HT-29 (cell line): ENCODE data around the gene HNRNPC. TPM values are rescaled to one million over a fixed set of nuclear protein-coding genes. Genes with fewer than 3 reads are reported as not detected.
"Not testable (repeated sequence)": the region's sequence is repeated elsewhere in the genome, so short reads cannot be mapped to it uniquely, and the experiment has no call there.

Experiments
- DNase-seq: peaks from one replicate; pipeline ENCODE4 v3.0.0-alpha.2; 2015; ENCODE audit warnings: low spot score
- total RNA-seq: library from RNA; depleted of rRNA; stranded (reverse); fragments of >200 nt; shearing (Covaris generic); gene quantifications from 2 replicates; pipeline ENCODE4 v1.2.3, GENCODE V29; 2014

Gene HNRNPC
- total RNA-seq, 1 experiment from 2014 or later = 375 TPM

DNA sequence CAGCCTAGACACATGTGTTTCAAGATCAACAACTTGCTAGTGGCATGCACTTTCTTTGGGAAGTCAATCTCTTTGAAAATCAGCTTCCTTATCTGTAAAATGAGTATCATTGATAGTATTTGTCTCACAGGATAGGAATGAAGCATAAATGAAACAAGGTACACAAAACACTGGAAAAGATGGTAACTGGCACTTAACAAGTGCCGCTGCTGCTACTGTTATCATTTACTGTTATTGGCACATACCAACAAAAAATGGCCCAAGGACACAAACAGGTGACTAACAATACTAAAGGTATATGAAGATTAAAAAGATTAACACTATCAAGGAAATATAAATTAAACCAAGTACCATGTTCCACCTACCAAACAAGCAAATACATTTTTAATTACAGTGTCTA lies 20.9 kb downstream of the HNRNPC start:
- no peak for DNase-seq

DNA sequence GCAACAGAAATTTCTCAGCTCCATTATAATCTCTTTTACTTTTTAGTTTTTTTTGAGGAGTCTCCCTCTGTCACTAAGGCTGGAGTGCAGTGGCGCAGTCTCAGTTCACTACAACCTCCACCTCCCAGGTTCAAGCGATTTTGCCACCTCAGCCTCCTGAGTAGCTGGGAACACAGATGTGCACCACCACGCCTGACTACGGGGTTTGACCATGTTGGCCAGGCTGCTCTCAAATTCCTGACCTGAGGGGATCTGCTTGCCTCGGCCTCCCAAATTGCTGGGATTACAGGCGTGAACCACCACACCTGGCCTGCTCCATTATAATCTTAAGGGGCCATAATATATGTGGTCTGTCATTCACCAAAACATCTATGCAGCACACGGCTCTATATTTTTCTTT lies 23.4 kb downstream of the HNRNPC start:
- DNase-seq = no peak

DNA sequence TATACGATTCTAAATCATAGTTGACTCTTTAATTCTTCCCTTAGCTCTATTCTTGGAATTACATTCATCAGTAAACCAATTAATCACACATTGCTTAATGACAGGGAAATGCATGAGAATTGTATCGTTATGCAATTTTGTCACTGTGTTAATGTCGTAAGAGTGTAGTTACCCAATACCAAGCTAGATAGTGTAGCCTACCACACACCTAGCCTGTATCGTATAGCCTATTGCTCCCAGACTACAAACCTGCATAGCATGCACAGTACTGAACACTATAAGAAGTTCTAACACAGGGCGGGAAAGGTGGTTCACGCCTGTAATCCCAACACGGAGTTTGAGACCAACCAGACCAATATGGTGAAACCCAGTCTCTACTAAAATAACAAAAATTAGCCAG lies 24.7 kb downstream of the HNRNPC start:
- no peak for DNase-seq

DNA sequence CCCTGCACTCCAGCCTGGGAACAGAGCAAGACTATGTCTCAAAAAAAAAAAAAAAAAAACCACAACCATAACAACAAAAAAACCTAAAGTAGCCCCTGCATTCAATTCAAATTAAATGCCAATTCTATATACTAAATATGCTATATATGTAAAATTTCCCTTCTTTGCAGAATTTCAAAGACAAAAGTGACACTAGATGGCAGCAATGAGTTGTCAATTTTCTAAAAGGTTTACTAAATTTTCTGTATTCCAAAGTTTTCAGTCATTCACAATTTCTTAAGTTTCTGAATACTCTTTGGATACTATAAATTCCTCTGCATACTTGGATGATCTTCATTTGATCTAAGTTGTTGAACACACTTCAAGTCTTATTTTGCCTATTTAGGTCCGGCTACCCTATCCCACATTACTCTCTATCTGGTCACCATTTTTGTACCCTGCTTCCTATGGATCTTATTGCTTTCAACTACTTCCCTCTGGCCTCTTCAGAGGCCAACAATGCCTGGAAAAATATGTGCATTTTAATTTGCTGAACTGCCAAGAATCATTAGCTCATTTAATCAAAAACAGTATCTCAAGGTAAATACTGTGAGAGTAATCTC lies 27.9 kb downstream of the HNRNPC start:
- DNase-seq = no peak

DNA sequence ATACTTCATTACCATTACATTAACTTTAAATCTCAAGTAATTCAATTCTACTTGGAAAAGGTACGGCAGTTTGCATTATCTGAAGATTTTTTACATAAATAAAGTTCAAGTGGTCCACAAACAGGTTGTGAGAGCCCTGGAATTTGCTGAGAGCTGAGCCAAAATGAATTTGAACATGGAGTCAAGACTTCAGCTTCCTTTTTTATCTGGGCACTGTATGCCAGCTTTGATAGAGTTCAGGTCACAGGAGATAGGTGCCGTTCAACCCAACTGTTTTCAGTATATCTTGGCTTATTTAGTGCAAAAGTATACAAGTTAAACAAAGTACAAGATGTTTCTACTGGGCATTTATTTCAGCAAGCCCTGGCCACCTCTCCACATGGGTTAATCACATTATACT lies 28.8 kb downstream of the HNRNPC start:
- DNase-seq = no peak

DNA sequence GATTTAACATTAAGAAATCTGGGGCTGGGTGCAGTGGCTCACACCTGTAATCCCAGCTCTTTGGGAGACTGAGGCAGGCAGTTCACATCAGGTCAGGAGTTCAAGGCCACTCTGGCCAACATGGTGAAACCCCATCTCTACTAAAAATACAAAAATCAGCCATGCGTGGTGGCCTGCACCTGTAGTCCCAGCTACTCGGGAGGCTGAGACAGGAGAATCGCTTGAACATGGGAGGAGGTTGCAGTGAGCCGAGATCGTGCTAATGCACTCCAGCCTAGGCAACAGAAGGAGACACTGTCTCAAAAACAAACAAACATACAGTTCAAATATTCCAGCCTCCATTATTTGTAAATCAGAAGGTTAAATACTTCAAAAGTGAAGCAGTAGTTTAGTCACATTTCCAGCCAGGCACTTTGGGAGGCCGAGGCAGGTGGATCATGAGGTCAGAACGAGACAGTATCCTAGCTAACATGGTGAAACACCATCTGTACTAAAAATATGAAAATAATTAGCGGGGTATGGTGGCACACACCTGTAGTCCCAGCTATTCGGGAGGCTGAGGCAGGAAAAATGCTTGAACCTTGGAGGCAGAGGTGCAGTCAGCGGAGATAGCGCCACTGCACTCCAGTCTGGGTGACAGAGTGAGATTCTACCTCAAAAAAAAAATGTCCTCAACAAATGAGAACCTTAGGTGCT lies 30.3 kb downstream of the HNRNPC start:
- DNase-seq = no peak

DNA sequence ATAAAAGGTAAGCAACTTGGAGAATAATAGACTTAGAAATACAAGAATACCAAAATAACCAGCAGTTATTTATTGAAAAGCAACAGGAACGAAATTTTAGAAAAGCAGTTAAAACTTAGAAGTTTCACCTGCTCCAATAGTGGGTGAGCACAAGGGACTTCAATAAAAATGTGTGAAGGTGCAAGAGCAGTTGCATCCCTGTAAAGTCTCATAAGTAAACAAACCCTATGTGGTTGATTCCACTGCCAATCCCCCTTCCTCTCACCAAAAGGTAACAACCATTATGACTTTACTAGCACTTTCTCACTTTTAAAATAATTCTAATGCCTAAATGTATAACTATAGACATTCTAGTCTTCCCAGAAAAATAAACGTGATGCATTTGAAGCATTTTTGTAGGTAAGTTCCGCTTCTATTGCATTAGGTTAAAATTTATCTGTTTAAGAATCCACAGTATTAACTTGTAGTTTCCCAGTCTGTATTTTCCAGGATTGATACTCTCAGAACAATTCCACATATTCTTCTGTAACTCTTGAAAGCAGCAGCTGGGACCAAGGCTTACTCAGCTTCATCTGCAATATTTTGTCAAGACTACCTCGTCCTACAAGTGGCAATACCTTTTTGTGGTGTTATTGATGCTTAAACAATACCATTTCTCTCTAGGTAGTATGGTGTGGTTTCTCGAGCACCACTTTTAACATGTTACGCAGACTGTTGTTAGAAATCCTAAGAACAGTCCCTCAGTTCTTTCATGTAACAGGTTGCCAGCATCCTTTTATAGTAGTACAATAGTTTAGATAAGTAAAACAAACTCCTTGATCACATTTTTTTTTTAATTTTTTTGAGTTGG lies 32.1 kb downstream of the HNRNPC start:
- no peak for DNase-seq

DNA sequence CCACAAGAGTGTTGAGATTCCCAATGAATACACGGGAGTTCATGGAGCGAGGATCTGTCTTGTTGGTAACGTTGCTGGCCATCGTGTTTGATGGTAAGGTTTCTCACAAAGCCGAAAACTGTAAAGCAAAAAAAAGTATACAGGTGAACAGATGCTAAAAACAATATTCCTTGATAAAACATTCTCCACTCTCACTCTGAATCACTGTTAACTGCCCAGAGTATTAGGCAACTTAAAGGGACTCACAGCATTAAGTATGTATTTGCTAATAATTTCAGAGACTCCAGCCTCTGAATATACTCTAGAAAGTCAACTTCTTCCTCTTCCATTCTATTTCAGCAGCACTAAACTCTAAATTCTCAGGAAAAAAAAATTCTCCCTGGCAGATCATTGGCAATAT lies 35.1 kb downstream of the HNRNPC start:
- DNase-seq = no peak

DNA sequence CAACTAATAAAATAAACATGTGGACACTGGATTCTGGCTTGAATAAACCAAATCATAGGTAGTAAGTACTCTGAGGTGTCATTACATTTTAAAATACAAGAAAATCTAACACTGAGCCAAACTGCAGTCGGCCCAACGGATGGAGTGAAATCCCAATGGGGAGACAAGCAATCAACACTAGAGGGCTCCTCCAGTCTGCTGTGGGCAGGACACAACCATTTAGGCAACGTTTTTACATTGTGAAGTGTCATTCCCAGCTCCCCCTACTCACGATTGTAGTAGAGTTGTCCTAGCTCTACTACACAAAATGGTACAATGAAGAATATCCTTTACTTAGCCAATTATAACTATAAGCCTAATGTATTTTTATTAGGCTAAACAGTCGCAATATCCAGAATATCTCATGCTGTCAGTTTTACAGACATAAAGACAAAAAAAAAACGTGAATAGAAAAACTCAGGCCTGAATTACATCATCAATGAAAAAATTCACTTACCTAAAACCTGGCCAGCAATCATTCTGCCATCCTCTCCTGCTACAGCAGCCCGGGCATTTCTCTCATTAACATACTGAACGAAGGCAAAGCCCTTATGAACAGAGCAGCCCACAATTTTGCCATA lies 35.7 kb downstream of the HNRNPC start:
- DNase-seq = no peak

DNA sequence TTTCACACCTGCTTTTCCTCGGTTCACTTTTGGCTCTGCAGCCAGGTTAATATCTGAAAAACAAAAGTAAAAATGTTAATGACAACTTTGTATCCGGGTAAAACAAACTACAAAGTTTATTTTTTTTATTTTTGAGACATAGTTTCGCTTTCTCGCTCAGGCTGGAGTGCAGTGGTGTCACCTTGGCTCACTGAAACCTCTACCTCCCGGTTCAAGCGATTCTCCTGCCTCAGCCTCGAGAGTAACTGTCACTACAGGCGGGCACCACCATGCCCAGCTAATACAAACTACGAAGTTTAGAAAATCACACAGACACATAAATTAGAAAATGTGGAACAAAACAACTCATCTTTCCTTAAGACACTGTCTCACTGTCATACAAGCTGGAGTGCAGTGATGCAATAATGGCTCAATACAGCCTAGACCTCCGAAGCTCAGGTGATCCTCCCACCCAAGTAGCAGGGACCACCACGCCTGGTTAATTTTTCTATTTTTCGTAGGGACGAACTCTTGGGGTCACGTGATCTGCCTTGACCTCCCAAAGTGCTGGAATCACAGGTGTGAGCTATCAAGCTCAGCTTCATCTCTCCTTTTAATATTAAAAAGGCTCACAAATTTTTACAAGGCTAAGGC lies 38.1 kb downstream of the HNRNPC start:
- DNase-seq = no peak

DNA sequence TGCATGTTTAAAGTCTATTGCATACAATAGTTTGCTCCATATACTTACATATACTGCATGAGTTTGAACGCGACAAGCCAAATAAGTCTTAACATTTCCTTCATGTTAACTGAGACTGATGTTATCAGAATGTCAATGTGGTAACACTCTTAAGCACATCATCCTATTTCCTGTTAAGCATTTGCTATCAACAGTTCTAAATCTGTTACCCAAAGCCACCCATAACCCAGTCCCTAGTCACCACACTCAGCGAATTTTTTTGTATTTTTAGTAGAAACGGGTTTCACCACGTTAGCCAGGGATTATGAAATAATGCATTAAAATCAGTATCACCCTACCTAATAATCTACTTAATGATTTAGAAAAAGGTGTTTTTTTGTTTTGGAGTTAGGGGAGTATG lies 39.4 kb downstream of the HNRNPC start:
- no peak for DNase-seq

DNA sequence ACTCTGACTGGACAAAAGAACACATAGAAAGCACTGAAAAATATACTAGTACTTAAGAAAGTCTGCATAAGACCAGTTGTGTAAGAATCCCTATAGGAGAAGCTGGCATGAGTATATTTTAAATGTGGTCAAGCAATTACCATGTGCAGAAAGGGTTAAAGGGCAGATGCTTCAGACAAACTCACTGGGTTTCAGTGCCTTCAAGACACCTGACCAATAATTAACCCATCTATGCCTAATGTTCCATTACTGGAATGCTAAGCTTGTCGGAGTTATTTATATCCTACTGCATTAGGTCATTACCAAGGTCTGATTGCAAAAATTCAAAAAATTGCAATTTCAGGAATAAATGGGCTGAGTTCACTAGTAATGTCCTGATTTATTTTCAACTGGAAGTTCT lies 41.3 kb downstream of the HNRNPC start:
- no peak for DNase-seq

DNA sequence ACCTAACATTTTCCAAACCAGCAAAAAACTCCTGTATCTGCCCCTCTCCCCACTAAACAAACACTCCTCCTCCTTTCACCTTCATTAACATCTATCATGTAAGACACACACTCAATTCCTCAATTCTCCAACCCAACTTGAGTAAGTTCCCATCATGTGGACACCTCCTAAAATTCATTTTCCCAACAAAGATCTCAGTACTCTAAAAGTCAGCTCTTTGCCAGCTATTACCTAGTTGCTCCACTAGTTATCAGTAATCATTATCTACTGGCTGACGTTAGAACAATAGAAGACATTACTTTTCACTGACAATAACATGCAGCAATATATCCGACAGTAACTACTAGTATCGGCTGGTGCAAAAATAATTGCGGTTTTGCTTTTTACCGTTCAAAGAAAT lies 42.1 kb downstream of the HNRNPC start:
- DNase-seq = no peak

DNA sequence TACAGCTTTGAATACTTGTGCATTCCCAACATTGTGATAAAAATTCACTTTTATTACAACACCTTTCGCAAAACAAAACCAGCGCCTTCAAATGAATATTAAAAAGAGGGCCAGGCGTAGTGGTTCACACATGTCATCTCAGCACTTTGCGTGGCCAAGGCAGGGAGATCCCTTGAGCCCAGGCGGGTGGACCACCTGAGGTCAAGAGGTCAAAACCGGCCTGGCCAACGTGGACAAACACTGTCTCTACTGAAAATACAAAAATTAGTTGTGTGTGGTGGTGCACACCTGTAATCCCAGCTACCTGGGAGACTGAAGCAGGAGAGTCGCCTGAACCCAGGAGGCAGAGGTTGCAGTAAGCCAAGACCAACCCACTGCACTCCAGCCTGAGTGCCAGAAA lies 42.8 kb downstream of the HNRNPC start:
- DNase-seq = no peak

DNA sequence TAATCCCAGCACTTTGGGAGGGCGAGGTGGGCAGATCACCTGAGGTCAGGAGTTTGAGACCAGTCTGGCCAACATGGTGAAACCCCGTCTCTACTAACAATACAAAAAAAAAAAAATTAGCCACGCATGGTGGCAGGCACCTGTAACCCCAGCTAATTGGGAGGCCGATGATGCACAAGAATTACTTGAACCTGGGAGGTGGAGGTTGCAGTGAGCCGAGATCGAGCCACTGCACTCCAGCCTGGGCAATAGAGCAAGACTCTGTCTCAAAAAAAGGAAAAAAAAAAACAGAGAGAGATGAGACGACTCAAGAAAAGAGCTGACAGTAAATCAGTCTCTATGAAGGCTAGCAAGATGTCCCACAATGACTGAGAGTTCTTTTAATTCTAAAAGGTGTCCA lies 44.1 kb downstream of the HNRNPC start:
- not testable (repeated sequence) for DNase-seq

DNA sequence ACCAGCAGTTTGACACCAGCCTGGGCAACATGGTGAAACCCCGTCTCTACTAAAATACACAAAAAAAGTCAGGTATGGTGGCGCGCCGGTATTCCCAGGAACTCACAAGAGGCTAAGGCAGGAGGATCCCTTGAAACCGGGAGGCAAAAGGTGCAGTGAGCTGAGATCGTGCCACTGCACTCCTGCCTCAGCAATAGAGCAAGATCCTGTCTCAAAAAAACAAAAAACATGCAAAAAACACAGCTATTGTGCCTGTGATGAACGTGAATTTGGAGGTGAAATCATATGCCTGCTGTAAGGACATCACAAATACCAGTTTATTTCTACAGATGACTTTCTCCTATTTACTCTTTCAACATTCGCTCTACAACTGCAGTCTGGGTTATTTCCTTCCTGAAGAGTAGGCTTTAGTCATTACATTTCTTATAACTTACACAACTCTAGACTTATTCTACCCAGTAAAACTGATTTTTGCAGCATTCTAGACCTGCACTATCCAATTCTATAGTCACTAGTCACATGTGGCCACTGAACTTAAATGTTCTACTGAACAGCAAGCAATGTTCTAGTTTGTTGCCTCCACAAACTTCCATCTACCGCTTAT lies 48.3 kb downstream of the HNRNPC start:
- no peak for DNase-seq

DNA sequence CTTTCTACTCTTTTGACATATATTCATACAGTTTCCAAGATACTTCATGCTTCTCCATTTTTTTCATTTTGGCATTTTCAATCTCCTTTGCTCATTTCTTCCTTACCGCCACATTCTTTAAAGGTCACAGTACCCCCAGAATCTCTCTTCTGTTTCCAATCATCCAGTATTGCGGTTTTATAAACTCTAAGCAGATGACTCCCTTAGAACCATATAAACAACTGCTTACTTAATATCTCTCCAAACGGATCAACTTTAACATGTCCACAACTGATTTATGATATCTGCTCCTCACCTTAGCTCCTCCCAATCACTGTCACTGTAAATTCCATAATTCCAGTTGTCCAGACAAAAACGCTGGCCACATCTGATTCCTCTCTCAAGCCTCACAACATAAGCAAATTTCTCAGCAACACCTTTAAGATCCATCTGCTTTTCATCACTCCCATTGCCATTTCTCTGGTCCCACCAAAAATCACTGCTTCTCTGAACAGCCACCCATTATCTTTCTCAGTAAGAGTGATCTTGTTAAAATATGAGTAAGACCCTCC lies 49.6 kb downstream of the HNRNPC start:
- DNase-seq = no peak

DNA sequence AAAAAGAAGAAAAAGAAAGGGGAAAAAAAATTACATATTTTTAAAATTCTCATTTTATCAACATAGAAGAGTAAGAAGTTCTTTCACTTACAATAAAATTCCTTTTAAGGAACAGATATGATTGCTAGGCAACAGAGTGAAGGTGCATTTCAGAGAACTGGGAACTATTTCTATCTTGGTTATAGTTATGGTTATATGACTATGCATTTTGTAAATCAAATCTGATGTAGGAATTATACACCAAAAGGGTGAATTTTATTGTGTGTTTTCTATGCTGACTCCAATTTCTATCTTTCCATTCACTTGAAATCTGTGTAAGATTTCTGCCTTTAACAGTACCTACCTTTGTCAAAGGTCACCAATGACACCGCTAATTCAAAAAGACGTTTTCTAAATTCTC lies 50.1 kb downstream of the HNRNPC start:
- DNase-seq = no peak

DNA sequence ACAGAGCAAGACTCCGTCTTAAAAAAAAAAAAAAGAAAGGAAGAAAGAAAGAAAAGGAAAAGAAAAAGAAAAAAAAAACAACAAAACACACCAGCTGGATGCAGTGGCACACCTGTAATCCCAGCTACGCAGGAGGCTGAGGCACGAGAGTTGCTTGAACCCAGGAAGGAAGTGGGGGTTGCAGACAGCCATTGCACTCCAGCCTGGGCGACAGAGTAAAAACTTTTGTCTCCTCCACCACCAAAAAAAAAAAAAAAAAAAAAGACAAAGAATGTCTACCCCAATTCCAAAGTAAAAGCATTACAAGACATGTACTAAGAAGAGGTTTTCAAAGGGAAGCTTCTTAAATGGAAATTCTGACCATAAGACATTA lies 53.4 kb downstream of the HNRNPC start:
- DNase-seq = no peak

DNA sequence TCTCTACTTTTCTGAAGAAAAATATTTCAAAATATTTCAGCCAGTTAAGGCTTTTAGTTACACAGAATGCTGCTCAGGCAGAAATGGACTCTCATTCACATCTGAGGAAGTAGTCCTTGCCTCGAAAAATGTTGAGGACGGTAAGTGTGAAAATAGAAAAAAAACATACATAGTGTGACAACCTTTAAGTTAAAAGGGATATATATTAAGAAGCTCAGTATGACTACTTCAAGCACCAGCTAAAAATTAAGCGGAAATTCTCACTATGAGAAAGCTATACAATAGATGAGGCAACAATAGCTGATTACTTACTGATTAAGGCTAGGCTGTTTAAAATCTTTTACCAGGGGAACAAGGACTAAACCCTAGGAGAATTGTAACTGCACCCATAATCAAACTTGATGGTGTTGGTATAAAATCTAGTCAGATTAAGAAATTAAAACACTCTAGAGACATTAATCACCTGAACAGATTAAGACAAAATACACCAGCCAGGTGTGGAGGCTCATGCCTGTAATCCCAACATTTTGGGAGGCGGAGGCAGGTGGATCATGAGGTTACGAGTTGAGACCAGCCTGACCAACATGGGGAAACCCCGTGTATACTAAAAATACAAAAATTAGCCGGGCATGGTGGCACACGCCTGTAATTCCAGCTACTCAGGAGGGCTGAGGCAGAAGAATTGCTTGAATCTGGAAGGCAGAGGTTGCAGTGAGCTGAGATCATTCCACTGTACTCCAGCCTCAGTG lies 53.9 kb downstream of the HNRNPC start:
- DNase-seq = no peak

DNA sequence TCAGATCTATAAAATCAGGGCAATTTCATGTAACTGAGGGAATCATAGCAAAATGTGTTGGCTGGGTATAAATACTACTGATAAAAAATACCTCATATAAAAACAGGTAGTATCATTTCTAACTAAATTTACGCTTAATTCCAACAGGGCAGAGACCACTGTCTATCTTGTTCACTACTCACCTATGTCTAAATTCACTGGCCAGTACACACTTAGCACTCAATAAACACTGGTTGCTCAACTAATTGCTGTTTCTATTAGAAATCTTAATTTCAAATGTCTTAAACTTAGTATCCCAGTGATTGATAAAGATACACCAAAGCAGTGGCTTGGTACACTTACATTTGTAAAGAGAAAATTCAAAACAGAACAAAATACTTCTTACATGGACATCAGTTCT lies 55.6 kb downstream of the HNRNPC start:
- DNase-seq = no peak
